Neural cell (in vitro differentiated cells): ENCODE results near the gene ACOX1. TPM values are rescaled to one million over a fixed set of nuclear protein-coding genes. Genes with fewer than 3 reads are reported as not detected.

Source experiments
- H2AFZ ChIP-seq: fragments of 200-600, 300-800 bp; sonication (generic), shearing (Covaris generic); 2 replicates; pipeline ENCODE4 v1.6.0; 2014; ENCODE audit warnings: low read depth, mild to moderate bottlenecking, antibody characterized with exemption, low read length, moderate library complexity
- H3F3A ChIP-seq: fragments of 200-600 bp; shearing (Covaris generic); 2 replicates; pipeline ENCODE4 v1.6.1; 2016; ENCODE audit warnings: mild to moderate bottlenecking, moderate library complexity, mixed read lengths, antibody characterized with exemption, low read length; ENCODE audit not compliant: insufficient read depth, poor library complexity, severe bottlenecking
- H3K27ac ChIP-seq: fragments of 200-600, 300-800 bp; sonication (generic), shearing (Covaris generic); 2 replicates; pipeline ENCODE4 v1.5.1; 2014; ENCODE audit warnings: mild to moderate bottlenecking, low read length, moderate library complexity
- H3K27me3 ChIP-seq: fragments of 300-800, 200-600 bp; sonication (generic), shearing (Covaris generic); 2 replicates; pipeline ENCODE4 v1.6.0; 2014; ENCODE audit warnings: mild to moderate bottlenecking, low read depth, low read length, moderate library complexity; ENCODE audit not compliant: insufficient read depth
- H3K36me3 ChIP-seq: fragments of 300-800, 200-600 bp; sonication (generic), shearing (Covaris generic); 2 replicates; pipeline ENCODE4 v1.5.1; 2014; ENCODE audit warnings: mild to moderate bottlenecking, antibody characterized with exemption, low read length, moderate library complexity; ENCODE audit not compliant: insufficient read depth
- H3K4me2 ChIP-seq: fragments of 300-800, 200-600 bp; sonication (generic), shearing (Covaris generic); 2 replicates; pipeline ENCODE4 v1.6.0; 2014; ENCODE audit warnings: mild to moderate bottlenecking, low read length
- H3K4me3 ChIP-seq: fragments of 300-800, 200-600 bp; sonication (generic), shearing (Covaris generic); 2 replicates; pipeline ENCODE4 v1.5.1; 2014; ENCODE audit warnings: mild to moderate bottlenecking, low read length, moderate library complexity
- H3K79me2 ChIP-seq: fragments of 200-600 bp; shearing (Covaris generic); replicated peaks from 2 replicates; pipeline ENCODE4 v1.6.0; 2014; ENCODE audit warnings: mild to moderate bottlenecking, low read length, moderate library complexity; ENCODE audit not compliant: insufficient read depth
- H3K9ac ChIP-seq: fragments of 300-800, 200-600 bp; sonication (generic), shearing (Covaris generic); 2 replicates; pipeline ENCODE4 v1.6.1; 2016; ENCODE audit warnings: mild to moderate bottlenecking, low read length, mixed read lengths
- H3K9me2 ChIP-seq: fragments of 200-600 bp; shearing (Covaris generic); 2 replicates; pipeline ENCODE4 v1.6.1; 2016; ENCODE audit warnings: mild to moderate bottlenecking, low read length, mixed read lengths; ENCODE audit not compliant: insufficient read depth
- H3K9me3 ChIP-seq: fragments of 200-600, 300-800 bp; sonication (generic), shearing (Covaris generic); 2 replicates; pipeline ENCODE4 v1.6.1; 2016; ENCODE audit warnings: mild to moderate bottlenecking, mixed run types, low read length, moderate library complexity, mixed read lengths
- H4K20me1 ChIP-seq: fragments of 200-600 bp; shearing (Covaris generic); 2 replicates; pipeline ENCODE4 v1.6.1; 2016; ENCODE audit warnings: mild to moderate bottlenecking, mixed run types; ENCODE audit not compliant: insufficient read depth
- EP300 ChIP-seq: fragments of 450-650 bp; conservative IDR thresholded peaks from 2 replicates; pipeline ENCODE4 v1.6.1; 2014; ENCODE audit warnings: antibody characterized with exemption, mild to moderate bottlenecking, moderate library complexity; ENCODE audit not compliant: poor library complexity, severe bottlenecking
- EZH2 ChIP-seq: fragments of 200-600, 300-800 bp; shearing (Covaris generic), sonication (generic); IDR thresholded peaks from 2 replicates; pipeline ENCODE4 v1.6.1; 2014; ENCODE audit warnings: antibody characterized with exemption, low read length, borderline replicate concordance, mild to moderate bottlenecking; ENCODE audit not compliant: insufficient read depth, poor library complexity, severe bottlenecking
- MXI1 ChIP-seq: fragments of 450-650 bp; conservative IDR thresholded peaks from 2 replicates; pipeline ENCODE4 v1.6.1; 2014; ENCODE audit warnings: antibody characterized with exemption, mild to moderate bottlenecking; ENCODE audit not compliant: poor library complexity, severe bottlenecking
- POLR2AphosphoS5 ChIP-seq: IDR thresholded peaks from 2 replicates; pipeline ENCODE4 v1.6.1; 2012
- RAD21 ChIP-seq: fragments of 450-650 bp; conservative IDR thresholded peaks from 2 replicates; pipeline ENCODE4 v1.6.1; 2014; ENCODE audit warnings: antibody characterized with exemption, mild to moderate bottlenecking, moderate library complexity
- SMC3 ChIP-seq: fragments of 450-650 bp; conservative IDR thresholded peaks from 2 replicates; pipeline ENCODE4 v1.6.1; 2014; ENCODE audit warnings: antibody characterized with exemption, mild to moderate bottlenecking, moderate library complexity; ENCODE audit not compliant: poor library complexity
- TAF1 ChIP-seq: IDR thresholded peaks from 2 replicates; pipeline ENCODE4 v1.6.1; 2012; ENCODE audit warnings: low read depth
- polyA plus RNA-seq: library from polyadenylated mRNA; depleted of rRNA; stranded (reverse); fragments of >200 nt; gene quantifications from 2 replicates; pipeline ENCODE4 v1.2.3, GENCODE V29; 2014
- TF ChIP-seq, protein P1 (sequence below): IDR thresholded peaks from 2 replicates; pipeline ENCODE4 v1.6.1; 2012; ENCODE audit warnings: borderline replicate concordance
- TF ChIP-seq, protein P2 (sequence below): fragments of 450-650 bp; IDR thresholded peaks from 2 replicates; pipeline ENCODE4 v1.5.1; 2014; ENCODE audit warnings: antibody characterized with exemption, mild to moderate bottlenecking, moderate library complexity; ENCODE audit not compliant: poor library complexity, severe bottlenecking

The ACOX1 gene
- polyA plus RNA-seq, 1 donor from 2014 or later = 31.2 TPM

DNA sequence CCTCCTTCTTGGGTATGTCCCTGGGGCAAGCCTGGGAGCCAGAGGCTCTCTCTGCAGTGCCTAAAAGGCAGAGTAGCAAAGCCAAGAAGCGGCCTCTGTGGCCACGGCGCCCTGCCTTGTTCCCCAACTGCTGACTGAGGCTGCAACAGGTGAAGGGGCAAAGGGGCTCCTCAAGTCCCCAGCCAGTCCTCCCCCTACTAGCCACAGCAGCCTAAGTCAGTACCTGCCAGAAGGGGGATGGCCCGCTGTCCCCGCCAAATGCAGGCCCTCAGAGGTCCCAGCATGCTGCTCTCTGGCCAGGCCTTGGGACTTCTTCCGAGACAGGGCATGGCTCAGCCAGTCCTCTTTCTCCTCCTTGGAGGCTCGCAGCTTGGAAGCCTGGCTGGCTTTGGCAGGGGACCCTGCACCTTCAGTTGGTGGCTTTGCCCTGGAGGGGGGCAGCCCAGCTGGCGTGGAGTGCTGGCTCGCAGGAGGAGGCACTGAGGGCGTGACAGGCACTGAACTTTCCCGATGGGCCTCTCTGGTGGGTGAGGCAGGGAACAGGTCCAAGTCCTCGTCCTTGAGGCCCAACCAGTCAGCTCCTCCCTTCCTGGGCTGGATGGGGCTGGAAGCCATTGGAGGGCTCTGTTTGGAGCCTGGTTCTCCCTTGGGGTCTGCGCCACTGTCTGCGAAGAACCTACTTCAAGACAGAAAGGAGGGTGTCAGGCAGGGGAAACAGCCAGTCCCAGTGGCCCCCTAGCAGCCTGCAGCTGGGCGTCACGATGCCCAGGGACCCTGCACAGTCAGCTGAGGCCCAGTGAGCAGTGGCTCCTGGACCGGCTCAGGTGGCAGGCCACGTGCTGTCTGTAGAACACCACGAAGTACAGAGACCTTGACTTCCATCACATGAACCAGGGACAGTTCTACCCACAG lies 55.7 kb downstream of the ACOX1 start:
- TF ChIP-seq TAF1 = no peak
- TF ChIP-seq MXI1 = no peak
- no peak for TF ChIP-seq EZH2
- TF ChIP-seq, protein P1, sequence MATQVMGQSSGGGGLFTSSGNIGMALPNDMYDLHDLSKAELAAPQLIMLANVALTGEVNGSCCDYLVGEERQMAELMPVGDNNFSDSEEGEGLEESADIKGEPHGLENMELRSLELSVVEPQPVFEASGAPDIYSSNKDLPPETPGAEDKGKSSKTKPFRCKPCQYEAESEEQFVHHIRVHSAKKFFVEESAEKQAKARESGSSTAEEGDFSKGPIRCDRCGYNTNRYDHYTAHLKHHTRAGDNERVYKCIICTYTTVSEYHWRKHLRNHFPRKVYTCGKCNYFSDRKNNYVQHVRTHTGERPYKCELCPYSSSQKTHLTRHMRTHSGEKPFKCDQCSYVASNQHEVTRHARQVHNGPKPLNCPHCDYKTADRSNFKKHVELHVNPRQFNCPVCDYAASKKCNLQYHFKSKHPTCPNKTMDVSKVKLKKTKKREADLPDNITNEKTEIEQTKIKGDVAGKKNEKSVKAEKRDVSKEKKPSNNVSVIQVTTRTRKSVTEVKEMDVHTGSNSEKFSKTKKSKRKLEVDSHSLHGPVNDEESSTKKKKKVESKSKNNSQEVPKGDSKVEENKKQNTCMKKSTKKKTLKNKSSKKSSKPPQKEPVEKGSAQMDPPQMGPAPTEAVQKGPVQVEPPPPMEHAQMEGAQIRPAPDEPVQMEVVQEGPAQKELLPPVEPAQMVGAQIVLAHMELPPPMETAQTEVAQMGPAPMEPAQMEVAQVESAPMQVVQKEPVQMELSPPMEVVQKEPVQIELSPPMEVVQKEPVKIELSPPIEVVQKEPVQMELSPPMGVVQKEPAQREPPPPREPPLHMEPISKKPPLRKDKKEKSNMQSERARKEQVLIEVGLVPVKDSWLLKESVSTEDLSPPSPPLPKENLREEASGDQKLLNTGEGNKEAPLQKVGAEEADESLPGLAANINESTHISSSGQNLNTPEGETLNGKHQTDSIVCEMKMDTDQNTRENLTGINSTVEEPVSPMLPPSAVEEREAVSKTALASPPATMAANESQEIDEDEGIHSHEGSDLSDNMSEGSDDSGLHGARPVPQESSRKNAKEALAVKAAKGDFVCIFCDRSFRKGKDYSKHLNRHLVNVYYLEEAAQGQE = no peak
- TF ChIP-seq POLR2AphosphoS5 = no peak
- TF ChIP-seq, protein P2, sequence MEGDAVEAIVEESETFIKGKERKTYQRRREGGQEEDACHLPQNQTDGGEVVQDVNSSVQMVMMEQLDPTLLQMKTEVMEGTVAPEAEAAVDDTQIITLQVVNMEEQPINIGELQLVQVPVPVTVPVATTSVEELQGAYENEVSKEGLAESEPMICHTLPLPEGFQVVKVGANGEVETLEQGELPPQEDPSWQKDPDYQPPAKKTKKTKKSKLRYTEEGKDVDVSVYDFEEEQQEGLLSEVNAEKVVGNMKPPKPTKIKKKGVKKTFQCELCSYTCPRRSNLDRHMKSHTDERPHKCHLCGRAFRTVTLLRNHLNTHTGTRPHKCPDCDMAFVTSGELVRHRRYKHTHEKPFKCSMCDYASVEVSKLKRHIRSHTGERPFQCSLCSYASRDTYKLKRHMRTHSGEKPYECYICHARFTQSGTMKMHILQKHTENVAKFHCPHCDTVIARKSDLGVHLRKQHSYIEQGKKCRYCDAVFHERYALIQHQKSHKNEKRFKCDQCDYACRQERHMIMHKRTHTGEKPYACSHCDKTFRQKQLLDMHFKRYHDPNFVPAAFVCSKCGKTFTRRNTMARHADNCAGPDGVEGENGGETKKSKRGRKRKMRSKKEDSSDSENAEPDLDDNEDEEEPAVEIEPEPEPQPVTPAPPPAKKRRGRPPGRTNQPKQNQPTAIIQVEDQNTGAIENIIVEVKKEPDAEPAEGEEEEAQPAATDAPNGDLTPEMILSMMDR = no peak
- TF ChIP-seq SMC3 = no peak
- no peak for TF ChIP-seq EP300
- TF ChIP-seq RAD21 = no peak
- H3K4me3 ChIP-seq = no peak overlapping the region
- H4K20me1 ChIP-seq = no peaks in the 10 kb centered on the region
- H3K9ac ChIP-seq = no peak overlapping the region
- no peaks in the 10 kb centered on the region for H3K9me3 ChIP-seq
- H3K4me2 ChIP-seq = no peak overlapping the region
- H3K79me2 ChIP-seq = no peaks in the 10 kb centered on the region
- no peaks in the 10 kb centered on the region for H3F3A ChIP-seq
- H3K9me2 ChIP-seq = no peaks in the 10 kb centered on the region
- no peak overlapping the region for H2AFZ ChIP-seq
- no peaks in the 10 kb centered on the region for H3K36me3 ChIP-seq
- no peak overlapping the region for H3K27ac ChIP-seq
- H3K27me3 ChIP-seq = no peaks in the 10 kb centered on the region

DNA sequence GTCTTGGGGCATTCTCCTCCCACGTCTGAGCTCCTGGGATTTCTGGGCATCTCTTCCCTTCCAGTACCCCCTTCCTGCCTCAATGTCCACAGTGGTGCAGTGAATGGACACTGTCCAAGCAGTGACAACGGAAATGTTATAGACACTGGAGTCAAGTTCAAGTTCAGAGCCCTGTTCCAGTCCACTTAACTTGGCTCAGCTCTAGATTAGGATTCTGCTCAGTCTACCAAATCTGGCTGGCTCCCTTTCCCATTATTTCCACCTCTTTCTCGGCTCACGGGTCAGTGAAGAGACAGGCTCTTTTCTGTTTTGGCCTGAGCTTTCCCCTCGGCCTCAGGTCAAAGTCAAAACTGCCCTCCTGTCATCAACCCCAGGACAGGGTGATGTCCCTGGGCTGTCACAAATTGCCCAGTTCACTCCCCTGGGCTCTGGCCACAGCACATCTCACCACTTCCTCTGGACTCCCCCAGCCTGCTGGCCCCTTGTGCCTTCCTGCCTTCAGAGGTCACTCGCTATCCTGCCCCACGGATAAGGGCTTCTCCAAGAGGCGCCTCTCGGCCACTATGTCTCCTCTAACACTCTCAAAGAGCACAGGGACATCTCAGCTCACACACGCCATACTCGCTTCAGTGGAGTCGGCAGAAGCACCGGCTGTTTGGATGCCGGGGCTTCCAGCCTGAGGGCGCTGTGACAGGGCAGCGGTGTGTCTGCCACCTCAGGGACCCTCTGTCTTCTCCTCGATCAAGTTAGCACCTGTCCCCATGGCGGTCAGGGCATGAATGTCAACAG lies 56.6 kb downstream of the ACOX1 start:
- Histone ChIP-seq H3K9me2 (no peaks in the 10 kb centered on the region), H4K20me1 (no peaks in the 10 kb centered on the region), H3K36me3 (no peaks in the 10 kb centered on the region), H3F3A (no peaks in the 10 kb centered on the region), H3K9me3 (no peaks in the 10 kb centered on the region), H3K9ac (no peak overlapping the region), H3K4me3 (no peak overlapping the region), H3K27ac (no peak overlapping the region), H3K27me3 (no peaks in the 10 kb centered on the region), H2AFZ (no peak overlapping the region), H3K4me2 (no peak overlapping the region), H3K79me2 (no peaks in the 10 kb centered on the region)
- no peak for TF ChIP-seq EZH2
- no peak for TF ChIP-seq RAD21
- no peak for TF ChIP-seq TAF1
- no peak for TF ChIP-seq SMC3
- no peak for TF ChIP-seq MXI1
- TF ChIP-seq EP300 = no peak
- TF ChIP-seq, protein P2 = no peak
- no peak for TF ChIP-seq POLR2AphosphoS5
- TF ChIP-seq, protein P1 = no peak
